Heart left ventricle (tissue), 13 donors: Measurements from ENCODE around the gene FXYD3.

Experiments
- CTCF ChIP-seq, 12 donors: fragments of 200-600 bp; sonication (generic) in 4 of 12; IDR thresholded peaks; one replicate each; pipeline versions ENCODE4 v1.5.0 to v1.8.0; 2018 to 2022; ENCODE audit warnings: antibody characterized with exemption in 12 of 12, mild to moderate bottlenecking in 5 of 12
- POLR2A ChIP-seq, 2 donors: fragments of 450-650 bp; IDR thresholded peaks; one replicate each; pipeline ENCODE4 v1.6.1; 2017; ENCODE audit warnings: antibody characterized with exemption in 2 of 2, mild to moderate bottlenecking in 2 of 2, moderate library complexity in 2 of 2
- donor health status: ischemic (EF 13 %, LVEDD 7.1; RV severe dilation, severe dysfunction).
- donor health status: DM: no; HTN: yes; CAD: no.
- donor health status: DM: no; HTN: no; CAD: no.
- donor health status: ischemic (EF 25% LVEDD 6.9; RV normal size, moderate dysfunction).
- donor health status: ischemic (EF 25% LVEDD 5.7; RV mildly dilated, moderate dysfunction).
- donor health status: ischemic (EF 35%, LVEDD 5.7; RV mildly dilated, moderate dysfunction).
- donor health status: nonischemic (EF 11% LVEDD 7.7; RV severe dilation, severe dysfunction).
- donor health status: DM: yes; HTN: yes; CAD: no.
- donor health status: PGD.
- donor health status: ischemic (EF 29% LVEDD 5.4; RV normal size, mild dysfunction).
- donor health status: nonischemic (EF 23%, LVEDD 6.1; RV moderate dilation, normal function).

GRCh38 chr19:35125270-35125717 is 9.7 kb downstream of the FXYD3 start:
- TF ChIP-seq CTCF (IDR thresholded peaks at IDR 0.05): no peak
- TF ChIP-seq POLR2A (IDR thresholded peaks at IDR 0.05): no peak
